CD4-positive, alpha-beta T cell (primary cell): ENCODE data around the gene ENG. TPM values are rescaled to one million over a fixed set of nuclear protein-coding genes. Genes with fewer than 3 reads are reported as not detected.

Experiments
- ATAC-seq: fragments of 200-7000 bp; cut with Tn5 transposase; one replicate; pipeline ENCODE4 v1.10.0; 2022; ENCODE audit warnings: mild to moderate bottlenecking; ENCODE audit not compliant: poor library complexity
- CTCF ChIA-PET: fragments of 350-600 bp; sonication (Branson Sonifier 250); formaldehyde crosslinking; loops from one replicate; lab custom pipeline; 2021; ENCODE audit warnings: antibody characterized with exemption, inconsistent platforms; lab: Charles Lee
- POLR2A ChIA-PET: fragments of 350-600 bp; sonication (Branson Sonifier 250); formaldehyde crosslinking; loops from one replicate; lab custom pipeline; 2021; ENCODE audit warnings: antibody characterized with exemption, inconsistent platforms; lab: Charles Lee
- DNase-seq, 14 experiments: peaks; one replicate each; pipeline ENCODE4 v3.0.0-alpha.2; 2013 to 2020; ENCODE audit warnings: mixed read lengths in 2 of 14
- H3K27ac ChIP-seq, 2 donors: one replicate each; pipeline versions ENCODE4 v1.5.1 to v1.7.0; 2013; ENCODE audit warnings: low read length in 2 of 2, low read depth in 1 of 2, mild to moderate bottlenecking in 1 of 2
- H3K27me3 ChIP-seq, 2 experiments: 1 replicate in 1 of 2; 2 replicates in 1 of 2; pipeline versions ENCODE4 v1.6.1 to v1.7.0; 2013; ENCODE audit warnings: low read length in 2 of 2, control low read depth in 1 of 2, mild to moderate bottlenecking in 1 of 2, moderate library complexity in 1 of 2; ENCODE audit not compliant: insufficient read depth in 2 of 2, control insufficient read depth in 1 of 2
- H3K36me3 ChIP-seq: one replicate; pipeline ENCODE4 v1.6.1; 2013; ENCODE audit warnings: low read length, control low read depth; ENCODE audit not compliant: insufficient read depth
- H3K4me1 ChIP-seq: one replicate; pipeline ENCODE4 v1.6.1; 2013; ENCODE audit warnings: low read length, control low read depth; ENCODE audit not compliant: insufficient read depth
- H3K4me3 ChIP-seq: one replicate; pipeline ENCODE4 v1.5.1; 2013; ENCODE audit warnings: mild to moderate bottlenecking, low read length, moderate library complexity
- H3K9me3 ChIP-seq, 2 experiments: 1 replicate in 1 of 2; 2 replicates in 1 of 2; pipeline versions ENCODE4 v1.6.1 to v1.7.0; 2013; ENCODE audit warnings: low read length in 2 of 2, mild to moderate bottlenecking in 2 of 2, control low read depth in 1 of 2, moderate library complexity in 1 of 2; ENCODE audit not compliant: control insufficient read depth in 1 of 2, insufficient read depth in 1 of 2
- H3K27ac Mint-ChIP-seq: one replicate; pipeline ENCODE4 v1.8.0; 2020; ENCODE audit warnings: mixed read lengths
- H3K27me3 Mint-ChIP-seq: one replicate; pipeline ENCODE4 v1.8.0; 2021; ENCODE audit warnings: mixed read lengths
- H3K36me3 Mint-ChIP-seq: one replicate; pipeline ENCODE4 v1.8.0; 2021; ENCODE audit warnings: low read depth, mixed read lengths
- H3K4me1 Mint-ChIP-seq: one replicate; pipeline ENCODE4 v1.8.0; 2021; ENCODE audit warnings: low read depth, mixed read lengths
- H3K4me3 Mint-ChIP-seq: one replicate; pipeline ENCODE4 v1.8.0; 2020; ENCODE audit warnings: mild to moderate bottlenecking, mixed read lengths
- H3K9me3 Mint-ChIP-seq: one replicate; pipeline ENCODE4 v1.8.0; 2020; ENCODE audit warnings: mixed read lengths
- CTCF ChIP-seq: fragments of 200-600 bp; IDR thresholded peaks from one replicate; pipeline ENCODE4 v1.8.0; 2022; ENCODE audit warnings: antibody characterized with exemption, mild to moderate bottlenecking
- intact Hi-C, 2 experiments: fragments of 100-400 bp; cut with DNase I in 1 of 2; cut with micrococcal nuclease in 1 of 2; formaldehyde crosslinking; loops; one replicate each; pipeline versions ENCODE4 v1.15.1 to v1.9.0; 2023 to 2025; cut with DNase I, micrococcal nuclease
- polyA plus RNA-seq, 2 donors: library from polyadenylated mRNA; unstranded; fragments of 120-200 nt; gene quantifications; one replicate each; pipeline ENCODE4 v1.2.1, GENCODE V29; 2013
- total RNA-seq, 174 experiments: library from RNA in 2 of 174; stranded (reverse) in 2 of 174; gene quantifications; one replicate each; pipeline ENCODE4 v1.2.3 and lab custom pipeline; 2021 to 2026

ENG gene
- total RNA-seq: 1 to 10 TPM; 2.5 to 2.6 TPM
- polyA plus RNA-seq (2013, experiment 1 of 2): 11.7 TPM
- 15.5 TPM for polyA plus RNA-seq (2013, experiment 2 of 2)
- total RNA-seq (lab: John Stamatoyannopoulos, UW): 0.25 to 21.2 (median 3.7) reads per million in 172 experiments

- intact Hi-C loops: loop anchor here in 1 of 2 experiments (5.0 kb wide), 1 partner anchor 47 kb away; no protein-coding TSS in a partner anchor
- ATAC-seq: peak; percentile 59
- peaks cover 9 to 16% of the 10 kb centered on the region in 2 experiments for H3K9me3 ChIP-seq
- H3K4me3 ChIP-seq: peak within 1 kb of the TSS; percentile 68
- POLR2A ChIA-PET: interaction anchor here (1.2 to 2.7 kb wide), 5 partner anchors 9 to 403 kb away, joined by 3 to 8 read pairs (median 6); partner anchors contain the start of genes CDK9, LRSAM1 and RPL12
- no peak for TF ChIP-seq CTCF
- Mint-ChIP-seq H3K27me3 (no peaks in the 10 kb centered on the region), H3K4me3 (peak within 1 kb of the TSS; percentile 91), H3K27ac (peak within 1 kb of the TSS; percentile 83), H3K9me3 (peaks cover 2% of the 10 kb centered on the region), H3K36me3 (peaks cover 10% of the 10 kb centered on the region), H3K4me1 (peaks cover 33% of the 10 kb centered on the region)
- peak in 3 of 14 experiments; percentile 38 to 51 (median 50) for DNase-seq
- H3K36me3 ChIP-seq: no peaks in the 10 kb centered on the region
- no peaks in the 10 kb centered on the region for H3K27me3 ChIP-seq
- peaks cover 54% of the 10 kb centered on the region for H3K4me1 ChIP-seq
- CTCF ChIA-PET: no interaction called here
- H3K27ac ChIP-seq: peak within 1 kb of the TSS; percentile 40 to 62
Observed at GRCh38 chr9:127854184-127854806, at the start of gene ENG. TSS of gene ENG (minus strand) at chr9:127854658. CDS start at chr9:127854355, 303 bp downstream.

DNA sequence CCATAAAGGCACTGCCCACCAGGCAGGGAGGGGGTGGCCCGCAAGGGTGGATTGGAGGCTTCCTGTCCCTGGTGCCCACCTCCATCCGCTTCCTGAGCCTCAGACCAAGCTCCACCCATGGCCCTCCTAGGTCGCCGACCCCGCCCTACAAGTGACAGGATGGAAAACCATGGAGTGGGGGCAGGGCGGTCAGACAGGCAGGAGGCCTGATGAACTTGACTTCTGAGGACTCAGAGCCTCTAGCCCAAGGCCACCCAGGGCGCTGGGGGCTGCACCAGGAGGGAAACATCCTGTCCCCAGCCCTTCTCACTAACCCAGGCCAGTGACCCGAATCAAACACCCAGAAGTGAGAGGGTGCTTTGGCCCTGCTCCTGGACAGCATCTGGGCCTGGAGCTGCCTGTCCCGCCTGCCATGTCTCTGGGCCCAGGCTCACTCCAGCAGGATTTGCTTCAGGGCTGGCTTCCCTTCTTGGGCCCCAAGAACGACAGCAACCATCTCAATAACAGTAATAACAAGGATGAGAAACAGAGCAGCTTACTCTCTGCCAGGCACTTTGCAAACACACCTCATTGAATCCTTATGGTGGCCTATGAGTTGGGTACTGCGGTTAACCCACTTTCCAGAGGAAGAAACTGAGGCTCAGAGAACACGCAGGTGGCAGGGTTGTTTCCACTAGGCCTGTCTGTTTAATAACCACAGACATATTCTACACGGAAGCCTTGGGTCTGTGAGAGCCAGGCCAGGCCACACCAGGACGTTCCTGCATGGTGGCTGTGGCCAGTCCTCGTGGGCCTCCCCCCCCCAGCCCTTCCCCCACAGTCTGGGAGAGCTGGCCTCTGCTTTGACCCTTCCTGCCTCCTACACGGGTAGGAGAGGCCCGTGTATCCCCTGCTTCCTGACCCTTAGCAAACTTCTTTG, 49.4 kb upstream of the ENG start:
- no peak for ATAC-seq
- intact Hi-C loops: no loop called here

More for the DNA sequence above, 49.4 kb upstream of the ENG start:
- no peaks in the 10 kb centered on the region for H3K9me3 Mint-ChIP-seq
- H3K36me3 Mint-ChIP-seq: peaks cover 26% of the 10 kb centered on the region
- Histone ChIP-seq H3K4me3 (peak overlapping the region; percentile 63), H3K27ac (peak overlapping the region; percentile 95 to 98), H3K27me3 (no peaks in the 10 kb centered on the region), H3K36me3 (peaks cover 12% of the 10 kb centered on the region), H3K9me3 (no peaks in the 10 kb centered on the region), H3K4me1 (peaks cover 70% of the 10 kb centered on the region)
- DNase-seq: peak in 12 of 14 experiments; percentile 50 to 94 (median 61)
- H3K4me3 Mint-ChIP-seq: peak overlapping the region; percentile 89
- H3K4me1 Mint-ChIP-seq: peaks cover 61% of the 10 kb centered on the region
- POLR2A ChIA-PET: interaction anchor here (0.6 to 5.0 kb wide), 10 partner anchors 12 to 297 kb away, joined by 3 to 77 read pairs (median 3); partner anchors contain the start of gene ST6GALNAC4
- no peak for TF ChIP-seq CTCF
- CTCF ChIA-PET: interaction anchor here (1.0 kb wide), 1 partner anchor 34 kb away, joined by 5 read pairs; no protein-coding TSS in a partner anchor
- no peaks in the 10 kb centered on the region for H3K27me3 Mint-ChIP-seq
- H3K27ac Mint-ChIP-seq: peak overlapping the region; percentile 98
